ENCODE measurements around the gene CLCN4. TPM values are rescaled to one million over a fixed set of nuclear protein-coding genes. Genes with fewer than 3 reads are reported as not detected.

Gene CLCN4
- total RNA-seq, 1 experiment from 2014 or later: 3.1 TPM

DNA sequence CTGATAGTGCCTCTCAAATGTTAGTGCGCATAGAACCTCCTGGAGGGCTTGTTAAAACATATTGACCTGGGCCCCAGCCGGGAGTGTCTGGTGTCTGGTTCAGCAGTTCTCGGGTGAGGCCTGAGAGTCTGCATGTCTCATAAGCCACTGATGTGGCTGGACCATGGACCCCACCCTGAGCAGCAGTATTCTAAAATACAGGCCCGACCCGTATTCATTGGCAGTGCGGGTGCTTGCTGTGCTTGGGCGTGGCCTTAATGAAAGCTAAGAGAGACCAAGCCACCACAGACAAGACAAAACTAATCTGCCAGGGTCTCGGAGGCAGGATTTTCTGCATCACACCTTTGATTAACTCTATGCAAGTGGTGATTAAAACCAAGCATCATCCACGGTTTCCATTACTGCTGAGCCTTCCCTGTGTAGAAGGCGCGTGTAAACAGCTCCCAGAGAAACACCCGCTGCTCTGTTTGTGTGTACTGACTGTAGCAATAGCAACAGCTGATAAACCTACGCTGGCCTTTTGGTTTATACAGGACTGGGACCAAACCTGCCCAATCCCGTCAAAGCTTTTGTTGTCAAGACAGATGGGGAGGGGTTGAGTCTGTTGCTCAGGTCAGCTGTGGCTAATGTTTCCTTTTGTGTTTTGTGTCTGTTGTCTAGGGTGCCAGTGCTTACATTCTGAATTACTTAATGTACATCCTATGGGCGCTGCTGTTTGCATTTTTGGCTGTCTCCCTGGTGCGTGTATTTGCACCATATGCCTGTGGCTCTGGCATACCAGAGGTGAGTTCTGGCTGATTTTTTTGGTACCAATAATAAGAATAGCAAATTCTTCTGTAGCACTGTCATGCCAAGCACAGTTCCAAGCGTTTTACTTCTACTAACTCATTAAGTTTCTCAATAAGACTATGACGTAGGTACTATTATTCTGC lies 40.8 kb downstream of the CLCN4 start:
- intact Hi-C loops (cut with micrococcal nuclease; ENCODE audit: unreplicated experiment): no loop called here
- Histone ChIP-seq H3F3A (ENCODE audit: insufficient read depth, low read depth) (no peaks in the 10 kb centered on the region), H3K27ac (no peak overlapping the region), H3K79me2 (ENCODE audit: low read depth) (no peaks in the 10 kb centered on the region), H3K9me3 (ENCODE audit: insufficient read depth, low read depth) (no peaks in the 10 kb centered on the region), H3K9me2 (ENCODE audit: insufficient read depth) (no peaks in the 10 kb centered on the region), H2AFZ (no peak overlapping the region), H3K36me3 (ENCODE audit: low read depth) (no peaks in the 10 kb centered on the region), H3K4me3 (no peak overlapping the region), H3K4me1 (replicated peaks; ENCODE audit: insufficient read depth) (no peaks in the 10 kb centered on the region), H4K20me1 (ENCODE audit: insufficient read depth) (no peaks in the 10 kb centered on the region), H3K27me3 (ENCODE audit: insufficient read depth, low read depth) (no peaks in the 10 kb centered on the region), H3K4me2 (no peak overlapping the region)
- no TSS peak for BruUV-seq (replicated peaks)
- no peak for DNase-seq
- TF ChIP-seq, protein P1, sequence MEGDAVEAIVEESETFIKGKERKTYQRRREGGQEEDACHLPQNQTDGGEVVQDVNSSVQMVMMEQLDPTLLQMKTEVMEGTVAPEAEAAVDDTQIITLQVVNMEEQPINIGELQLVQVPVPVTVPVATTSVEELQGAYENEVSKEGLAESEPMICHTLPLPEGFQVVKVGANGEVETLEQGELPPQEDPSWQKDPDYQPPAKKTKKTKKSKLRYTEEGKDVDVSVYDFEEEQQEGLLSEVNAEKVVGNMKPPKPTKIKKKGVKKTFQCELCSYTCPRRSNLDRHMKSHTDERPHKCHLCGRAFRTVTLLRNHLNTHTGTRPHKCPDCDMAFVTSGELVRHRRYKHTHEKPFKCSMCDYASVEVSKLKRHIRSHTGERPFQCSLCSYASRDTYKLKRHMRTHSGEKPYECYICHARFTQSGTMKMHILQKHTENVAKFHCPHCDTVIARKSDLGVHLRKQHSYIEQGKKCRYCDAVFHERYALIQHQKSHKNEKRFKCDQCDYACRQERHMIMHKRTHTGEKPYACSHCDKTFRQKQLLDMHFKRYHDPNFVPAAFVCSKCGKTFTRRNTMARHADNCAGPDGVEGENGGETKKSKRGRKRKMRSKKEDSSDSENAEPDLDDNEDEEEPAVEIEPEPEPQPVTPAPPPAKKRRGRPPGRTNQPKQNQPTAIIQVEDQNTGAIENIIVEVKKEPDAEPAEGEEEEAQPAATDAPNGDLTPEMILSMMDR (conservative IDR thresholded peaks at IDR 0.05): no peak
- no peak for TF ChIP-seq EZH2 (IDR thresholded peaks at IDR 0.05; ENCODE audit: low read depth)
- ChIA-PET CTCF (no interaction called here), POLR2A (ENCODE audit: unreplicated experiment) (no interaction called here)

DNA sequence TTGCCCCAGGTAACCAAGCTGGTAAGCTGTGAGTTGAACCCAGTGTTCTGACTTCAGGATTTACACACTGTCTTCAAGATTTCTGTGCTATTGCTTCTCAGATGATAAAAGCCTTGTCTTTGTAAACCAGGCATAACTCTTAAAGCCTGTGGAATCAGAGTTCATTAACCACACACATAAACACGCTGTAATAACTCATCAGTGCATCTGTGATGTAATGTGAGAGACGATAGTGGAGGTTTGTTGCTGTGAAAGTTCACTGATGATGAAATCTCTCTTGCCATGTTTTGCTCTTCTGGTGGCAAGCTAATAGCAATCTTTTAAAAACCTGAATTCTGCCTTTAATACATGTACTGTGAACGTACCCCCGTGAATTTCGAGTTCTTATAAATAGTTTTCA lies 41.5 kb downstream of the CLCN4 start:
- Histone ChIP-seq H3F3A (ENCODE audit: insufficient read depth, low read depth) (no peaks in the 10 kb centered on the region), H3K9me3 (ENCODE audit: insufficient read depth, low read depth) (no peaks in the 10 kb centered on the region), H3K36me3 (ENCODE audit: low read depth) (no peaks in the 10 kb centered on the region), H3K4me1 (replicated peaks; ENCODE audit: insufficient read depth) (no peaks in the 10 kb centered on the region), H3K79me2 (ENCODE audit: low read depth) (no peaks in the 10 kb centered on the region), H4K20me1 (ENCODE audit: insufficient read depth) (no peaks in the 10 kb centered on the region), H3K4me3 (no peak overlapping the region), H3K4me2 (no peak overlapping the region), H3K27me3 (ENCODE audit: insufficient read depth, low read depth) (no peaks in the 10 kb centered on the region), H3K9me2 (ENCODE audit: insufficient read depth) (no peaks in the 10 kb centered on the region), H3K27ac (no peak overlapping the region), H2AFZ (no peak overlapping the region)
- ChIA-PET CTCF (no interaction called here), POLR2A (ENCODE audit: unreplicated experiment) (no interaction called here)
- intact Hi-C loops (cut with micrococcal nuclease; ENCODE audit: unreplicated experiment): no loop called here
- no TSS peak for BruUV-seq (replicated peaks)
- DNase-seq: no peak
- TF ChIP-seq, protein P1 (conservative IDR thresholded peaks at IDR 0.05): no peak
- no peak for TF ChIP-seq EZH2 (IDR thresholded peaks at IDR 0.05; ENCODE audit: low read depth)

- Histone ChIP-seq H3K9me3 (ENCODE audit: insufficient read depth, low read depth) (no peaks in the 10 kb centered on the region), H3K9me2 (ENCODE audit: insufficient read depth) (no peaks in the 10 kb centered on the region), H3K4me1 (replicated peaks; ENCODE audit: insufficient read depth) (no peaks in the 10 kb centered on the region), H3K27ac (no peak overlapping the region), H3K27me3 (ENCODE audit: insufficient read depth, low read depth) (no peaks in the 10 kb centered on the region), H2AFZ (no peak overlapping the region), H3F3A (ENCODE audit: insufficient read depth, low read depth) (no peaks in the 10 kb centered on the region), H4K20me1 (ENCODE audit: insufficient read depth) (no peaks in the 10 kb centered on the region), H3K4me2 (no peak overlapping the region), H3K79me2 (ENCODE audit: low read depth) (no peaks in the 10 kb centered on the region), H3K36me3 (ENCODE audit: low read depth) (no peaks in the 10 kb centered on the region), H3K4me3 (no peak overlapping the region)
- no peak for DNase-seq
- TF ChIP-seq, protein P1 (conservative IDR thresholded peaks at IDR 0.05): no peak
- CTCF ChIA-PET: no interaction called here
- BruUV-seq (replicated peaks): no TSS peak
- intact Hi-C loops (cut with micrococcal nuclease; ENCODE audit: unreplicated experiment): no loop called here
- POLR2A ChIA-PET (ENCODE audit: unreplicated experiment): no interaction called here
Measured at GRCh38 chrX:10199212-10199611, 42.4 kb downstream of the CLCN4 start.
